Neuron (in vitro differentiated cells): ENCODE results near the gene STXBP6.
"Not testable (repeated sequence)": the region's sequence is repeated elsewhere in the genome, so short reads cannot be mapped to it uniquely, and the experiment has no call there.

Source experiments
- H2AFZ ChIP-seq: one replicate; pipeline ENCODE4 v1.6.1; 2013; ENCODE audit warnings: low read depth, mild to moderate bottlenecking, inconsistent platforms, low read length, moderate library complexity
- H3K27me3 ChIP-seq: one replicate; pipeline ENCODE4 v1.6.1; 2013; ENCODE audit warnings: low read length; ENCODE audit not compliant: insufficient read depth
- H3K36me3 ChIP-seq: one replicate; pipeline ENCODE4 v1.6.1; 2013; ENCODE audit warnings: low read length; ENCODE audit not compliant: insufficient read depth
- H3K4me1 ChIP-seq: one replicate; pipeline ENCODE4 v1.6.1; 2013; ENCODE audit warnings: low read length; ENCODE audit not compliant: insufficient read depth
- H3K4me3 ChIP-seq: 2 replicates; pipeline ENCODE4 v1.5.1; 2013; ENCODE audit warnings: mild to moderate bottlenecking, low read length, moderate library complexity
- H3K9me3 ChIP-seq: one replicate; pipeline ENCODE4 v1.6.1; 2013; ENCODE audit warnings: low read length

The STXBP6 gene

DNA sequence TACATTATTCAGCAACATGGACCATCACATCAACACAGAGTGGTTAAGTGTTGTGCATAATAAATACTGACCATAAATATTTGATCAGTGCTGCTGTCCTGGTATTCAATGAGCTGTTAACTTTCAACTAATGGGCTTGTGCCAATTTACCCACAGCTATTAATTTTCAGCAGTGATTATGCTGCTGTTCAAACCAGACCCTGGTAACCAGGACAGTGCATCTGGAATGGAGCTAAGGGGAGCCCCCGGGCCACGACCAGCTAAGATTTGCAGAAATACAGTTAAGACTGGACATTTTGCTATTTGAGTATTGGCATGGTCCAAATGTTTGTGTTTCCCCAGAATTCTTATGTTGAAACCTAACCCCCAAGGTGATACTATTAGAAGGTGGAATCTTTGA, 235.6 kb downstream of the STXBP6 start:
- H3K4me3 ChIP-seq, result no peak overlapping the region
- H3K27me3 ChIP-seq, result peaks cover 21% of the 10 kb centered on the region
- H3K4me1 ChIP-seq, result no peaks in the 10 kb centered on the region
- H3K36me3 ChIP-seq, result no peaks in the 10 kb centered on the region
- no peak overlapping the region for H2AFZ ChIP-seq
- no peaks in the 10 kb centered on the region for H3K9me3 ChIP-seq

- no peaks in the 10 kb centered on the region for H3K4me1 ChIP-seq
- H3K4me3 ChIP-seq, result no peak overlapping the region
- no peak overlapping the region for H2AFZ ChIP-seq
- no peaks in the 10 kb centered on the region for H3K36me3 ChIP-seq
- H3K9me3 ChIP-seq, result no peaks in the 10 kb centered on the region
- peaks cover 17% of the 10 kb centered on the region for H3K27me3 ChIP-seq
Observed at GRCh38 chr14:24813819-24814259, 236.1 kb downstream of the STXBP6 start.

DNA sequence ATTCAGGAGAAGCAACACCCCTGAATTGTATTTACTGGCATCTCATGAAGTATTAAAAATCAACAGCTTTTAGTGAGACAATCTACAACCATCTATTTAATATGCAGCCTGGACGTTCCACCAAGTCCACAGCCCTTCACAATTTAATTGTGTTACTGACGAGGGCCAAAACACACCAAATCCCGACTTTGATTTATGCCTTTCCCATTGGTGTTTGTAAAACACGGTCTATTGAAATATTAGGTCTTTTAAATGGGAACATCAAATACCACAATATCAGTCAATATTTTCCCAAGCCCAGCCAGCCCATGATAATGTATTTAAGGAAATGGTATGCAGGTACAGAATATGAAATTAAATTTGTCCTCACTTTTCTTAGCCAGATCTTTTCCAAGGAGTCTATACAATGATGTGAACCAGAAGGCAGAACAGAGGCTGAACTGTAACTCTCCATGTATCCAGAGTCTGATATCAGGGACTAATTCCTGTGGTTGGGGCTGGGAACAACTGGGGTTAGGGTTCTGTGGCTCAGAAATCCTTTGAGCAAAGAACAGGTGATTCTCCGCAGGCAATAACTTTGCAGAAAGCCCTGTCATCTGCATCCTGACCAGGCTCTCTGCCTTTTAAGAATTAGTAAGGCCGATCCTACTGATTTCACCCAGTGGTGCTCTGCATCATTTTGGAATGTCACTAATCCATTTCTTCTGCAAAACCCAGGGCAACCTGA, 236.7 kb downstream of the STXBP6 start:
- no peaks in the 10 kb centered on the region for H3K4me1 ChIP-seq
- no peaks in the 10 kb centered on the region for H3K36me3 ChIP-seq
- no peak overlapping the region for H2AFZ ChIP-seq

GRCh38 chr14:24809135-24809534, 240.8 kb downstream of the STXBP6 start:
- Histone ChIP-seq H3K4me1 (no peaks in the 10 kb centered on the region), H3K36me3 (no peaks in the 10 kb centered on the region), H3K9me3 (no peaks in the 10 kb centered on the region), H3K4me3 (no peak overlapping the region), H2AFZ (no peak overlapping the region), H3K27me3 (peaks cover 17% of the 10 kb centered on the region)

More for the DNA sequence above, 236.7 kb downstream of the STXBP6 start:
- Histone ChIP-seq H3K4me3 (no peak overlapping the region), H3K27me3 (peaks cover 17% of the 10 kb centered on the region), H3K9me3 (no peaks in the 10 kb centered on the region)

DNA sequence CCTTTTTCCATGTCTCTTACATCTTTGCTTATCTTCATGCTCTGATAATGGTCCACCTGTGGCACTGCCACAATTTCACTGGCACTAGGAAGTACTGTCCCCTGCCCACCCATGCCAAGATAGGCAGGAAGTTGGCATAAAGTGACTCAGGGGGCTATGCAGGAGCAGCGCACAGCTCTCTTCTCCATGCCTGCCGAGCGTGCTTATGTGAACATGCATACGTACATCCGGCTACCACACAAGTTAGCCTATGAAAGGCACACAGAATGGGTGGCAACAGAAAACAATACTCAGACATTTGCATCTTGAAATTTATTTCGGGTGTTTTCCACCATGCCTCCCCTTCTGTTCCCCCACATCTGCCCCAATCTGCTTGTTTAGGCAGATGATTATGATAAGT, 241.5 kb downstream of the STXBP6 start:
- no peak overlapping the region for H2AFZ ChIP-seq
- H3K9me3 ChIP-seq, result no peaks in the 10 kb centered on the region
- no peak overlapping the region for H3K4me3 ChIP-seq
- H3K27me3 ChIP-seq, result peaks cover 13% of the 10 kb centered on the region
- no peaks in the 10 kb centered on the region for H3K36me3 ChIP-seq
- H3K4me1 ChIP-seq, result no peaks in the 10 kb centered on the region

DNA sequence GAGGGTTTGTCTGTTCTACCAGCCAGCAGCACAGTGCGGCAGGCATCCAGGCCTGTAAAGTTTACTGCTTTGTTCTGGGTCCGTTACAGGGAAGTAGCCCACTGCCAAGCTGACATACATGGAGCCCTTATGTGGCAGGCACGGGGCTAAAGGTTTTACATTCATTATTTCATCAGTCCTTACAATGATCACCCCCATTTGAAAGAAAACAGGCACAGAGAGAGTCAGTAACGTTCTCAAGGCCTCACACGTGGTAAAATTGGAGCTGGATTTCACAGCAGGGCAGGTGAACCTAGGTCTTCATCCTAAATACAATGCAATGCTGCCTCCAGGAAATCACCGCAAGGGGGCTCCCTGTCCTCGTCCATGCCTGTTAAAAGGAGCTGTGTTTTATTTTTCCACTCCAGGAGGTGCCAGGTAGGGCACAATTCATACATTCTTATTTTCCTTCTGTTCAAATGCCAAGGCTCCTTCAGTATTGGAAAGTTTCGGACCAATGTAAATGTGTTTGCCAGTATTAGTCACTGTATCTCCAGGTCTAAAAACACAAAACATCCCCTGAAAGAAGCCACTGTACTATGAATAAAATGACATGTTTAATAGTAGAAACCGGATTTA, 243.8 kb downstream of the STXBP6 start:
- Histone ChIP-seq H2AFZ (no peak overlapping the region), H3K4me1 (no peaks in the 10 kb centered on the region), H3K4me3 (no peak overlapping the region), H3K9me3 (no peaks in the 10 kb centered on the region), H3K36me3 (no peaks in the 10 kb centered on the region), H3K27me3 (peaks cover 5% of the 10 kb centered on the region)

GRCh38 chr14:24804552-24805212, 245.3 kb downstream of the STXBP6 start:
- H3K27me3 ChIP-seq, result no peaks in the 10 kb centered on the region
- no peaks in the 10 kb centered on the region for H3K4me1 ChIP-seq
- H3K9me3 ChIP-seq, result no peaks in the 10 kb centered on the region
- no peak overlapping the region for H3K4me3 ChIP-seq
- no peak overlapping the region for H2AFZ ChIP-seq
- no peaks in the 10 kb centered on the region for H3K36me3 ChIP-seq

DNA sequence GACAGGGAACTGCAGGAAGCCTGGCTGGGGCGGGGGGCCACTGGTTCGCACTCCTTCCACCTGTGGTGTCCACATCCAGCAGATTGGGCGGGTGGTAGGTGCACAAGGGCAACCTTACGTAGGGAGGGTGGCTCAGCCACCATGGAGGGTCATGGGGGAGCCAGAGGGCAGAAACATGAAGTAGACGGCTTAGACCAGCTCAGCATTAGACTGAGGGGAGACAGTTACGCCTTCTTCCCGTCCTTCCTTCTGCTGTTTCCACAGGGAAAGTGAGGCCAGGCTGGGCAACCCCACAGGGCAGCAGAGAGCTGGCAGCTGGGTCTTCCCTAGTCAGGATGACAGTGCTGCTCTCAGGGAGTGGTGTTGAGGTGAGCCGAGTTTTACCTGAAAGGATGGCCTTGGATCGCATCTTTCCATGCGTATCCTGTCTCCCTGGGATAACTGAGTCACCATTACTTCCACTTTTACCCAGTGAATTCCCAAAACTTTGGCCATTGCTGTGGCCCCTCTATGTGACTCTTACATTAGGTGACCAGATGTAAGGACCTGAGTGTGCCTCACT, 245.9 kb downstream of the STXBP6 start:
- Histone ChIP-seq H3K27me3 (no peaks in the 10 kb centered on the region), H3K36me3 (no peaks in the 10 kb centered on the region), H3K4me3 (no peak overlapping the region), H3K9me3 (no peaks in the 10 kb centered on the region), H3K4me1 (no peaks in the 10 kb centered on the region), H2AFZ (no peak overlapping the region)

GRCh38 chr14:24803426-24803825, 246.5 kb downstream of the STXBP6 start:
- H3K4me1 ChIP-seq, H2AFZ ChIP-seq, H3K9me3 ChIP-seq, H3K4me3 ChIP-seq, H3K36me3 ChIP-seq, H3K27me3 ChIP-seq: not testable (repeated sequence)

DNA sequence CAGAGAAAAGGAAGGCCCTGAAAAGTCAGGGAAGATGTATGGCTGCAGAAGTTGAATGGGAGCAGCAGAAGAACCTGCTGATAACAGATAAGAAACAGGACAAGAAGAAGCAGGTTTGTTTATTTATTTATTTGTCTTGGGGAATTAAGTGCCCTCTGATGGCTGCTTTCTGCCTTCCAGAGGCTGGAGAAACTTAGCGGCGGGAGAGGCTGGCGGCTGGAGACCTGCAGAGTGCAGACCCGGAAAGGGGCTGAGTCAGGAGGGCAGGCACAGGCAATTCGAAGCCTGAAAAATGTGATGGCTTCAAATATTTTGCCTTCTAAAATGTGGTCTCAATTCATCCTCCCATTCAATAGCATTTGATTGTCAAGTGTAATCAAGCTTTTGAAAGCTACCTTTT, 247.7 kb downstream of the STXBP6 start:
- no peaks in the 10 kb centered on the region for H3K36me3 ChIP-seq
- no peak overlapping the region for H3K4me3 ChIP-seq
- H3K9me3 ChIP-seq, result no peaks in the 10 kb centered on the region
- no peaks in the 10 kb centered on the region for H3K4me1 ChIP-seq
- no peak overlapping the region for H2AFZ ChIP-seq
- H3K27me3 ChIP-seq, result no peaks in the 10 kb centered on the region

- Histone ChIP-seq H3K36me3 (no peaks in the 10 kb centered on the region), H2AFZ (no peak overlapping the region), H3K4me1 (no peaks in the 10 kb centered on the region), H3K27me3 (no peaks in the 10 kb centered on the region), H3K9me3 (no peaks in the 10 kb centered on the region), H3K4me3 (no peak overlapping the region)
Observed at GRCh38 chr14:24801024-24801423, 248.9 kb downstream of the STXBP6 start.

DNA sequence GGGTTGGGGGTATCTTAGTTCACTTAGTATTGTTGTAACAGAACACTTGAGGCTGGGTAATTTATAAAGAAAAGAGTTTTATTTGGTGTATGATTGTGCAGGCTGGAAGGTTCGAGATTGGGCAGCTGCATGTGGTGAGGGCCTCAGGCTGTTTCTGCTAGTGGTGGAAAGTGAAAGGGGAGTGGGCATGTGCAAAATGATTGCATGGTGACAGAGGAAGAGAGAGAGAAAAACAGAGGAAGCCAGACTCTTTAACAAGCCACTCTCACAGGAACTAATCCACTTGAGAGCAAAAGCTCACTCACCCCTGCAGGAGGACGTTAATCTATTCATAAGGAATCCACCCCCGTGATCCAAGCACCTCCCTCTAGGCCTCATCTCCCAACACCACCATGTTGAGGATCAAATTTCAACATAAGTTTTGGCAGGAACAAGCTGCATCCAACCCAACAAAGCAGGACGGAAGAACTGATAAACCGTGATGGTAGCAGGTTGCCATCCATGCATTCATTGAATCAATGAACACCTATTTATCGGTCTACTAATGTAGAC, 251.0 kb downstream of the STXBP6 start:
- Histone ChIP-seq H3K9me3 (no peaks in the 10 kb centered on the region), H2AFZ (no peak overlapping the region), H3K36me3 (no peaks in the 10 kb centered on the region)

DNA sequence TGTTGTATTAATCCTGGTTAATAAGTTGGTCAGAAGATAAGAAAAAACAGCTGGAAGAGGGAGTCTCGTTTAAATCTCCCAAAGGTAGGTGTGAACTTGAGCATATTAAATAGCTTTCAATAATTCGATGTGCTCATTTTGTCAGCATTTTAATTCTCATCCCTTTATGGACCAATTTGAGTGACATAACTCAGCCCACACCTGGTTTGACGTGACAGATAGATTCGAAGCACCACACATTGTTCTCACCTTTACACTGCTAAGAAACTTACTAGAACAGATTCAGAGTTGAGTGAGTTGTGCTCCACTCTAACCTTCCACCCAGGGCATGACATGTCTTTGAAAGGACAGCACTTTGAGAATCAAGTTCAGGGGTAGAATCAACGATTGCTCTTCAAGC, 254.5 kb downstream of the STXBP6 start:
- H3K27me3 ChIP-seq, result no peaks in the 10 kb centered on the region
- H3K4me3 ChIP-seq, result no peak overlapping the region
- H2AFZ ChIP-seq, result no peak overlapping the region

More for the DNA sequence above, 251.0 kb downstream of the STXBP6 start:
- Histone ChIP-seq H3K4me1 (no peaks in the 10 kb centered on the region), H3K27me3 (no peaks in the 10 kb centered on the region), H3K4me3 (no peak overlapping the region)

More for the DNA sequence above, 254.5 kb downstream of the STXBP6 start:
- H3K4me1 ChIP-seq, result no peaks in the 10 kb centered on the region
- H3K36me3 ChIP-seq, result no peaks in the 10 kb centered on the region
- H3K9me3 ChIP-seq, result no peaks in the 10 kb centered on the region
